DND-41 (cell line): ENCODE measurements around the gene DSCAML1.

Experiments used
- ATAC-seq: fragments of 200-7000 bp; cut with Tn5 transposase; 3 replicates; pipeline ENCODE4 v1.9.1; 2021; ENCODE audit warnings: low read depth; ENCODE audit not compliant: insufficient read depth
- DNase-seq: peaks from one replicate; pipeline ENCODE4 v3.0.0-alpha.2; 2020
- H2AFZ ChIP-seq: 2 replicates; pipeline ENCODE4 v1.6.0; 2012; ENCODE audit warnings: low read depth, low read length
- H3K27ac ChIP-seq: 2 replicates; pipeline ENCODE4 v1.5.1; 2012; ENCODE audit warnings: low read length, inconsistent platforms
- H3K27me3 ChIP-seq: fragments of 200-600 bp; sonication (generic); 2 replicates; pipeline ENCODE4 v1.6.0; 2012; ENCODE audit warnings: low read length, mild to moderate bottlenecking, inconsistent platforms; ENCODE audit not compliant: insufficient read depth, poor library complexity
- H3K36me3 ChIP-seq: 2 replicates; pipeline ENCODE4 v1.5.1; 2012; ENCODE audit warnings: low read length, inconsistent platforms; ENCODE audit not compliant: insufficient read depth
- H3K4me1 ChIP-seq: 2 replicates; pipeline ENCODE4 v1.5.1; 2012; ENCODE audit warnings: mild to moderate bottlenecking, low read length; ENCODE audit not compliant: insufficient read depth
- H3K4me2 ChIP-seq: 2 replicates; pipeline ENCODE4 v1.6.0; 2012; ENCODE audit warnings: mild to moderate bottlenecking, moderate library complexity, low read length, inconsistent platforms; ENCODE audit not compliant: insufficient read depth
- H3K4me3 ChIP-seq, 2 experiments: fragments of 200-600 bp in 1 of 2; shearing (Covaris generic) in 1 of 2; 2 replicates each; pipeline ENCODE4 v1.5.1; 2012 to 2016; ENCODE audit warnings: inconsistent platforms in 2 of 2, low read length in 2 of 2, mild to moderate bottlenecking in 2 of 2, low read depth in 1 of 2, moderate library complexity in 1 of 2
- H3K79me2 ChIP-seq: 2 replicates; pipeline ENCODE4 v1.6.0; 2012; ENCODE audit warnings: low read length, inconsistent platforms; ENCODE audit not compliant: insufficient read depth
- H3K9ac ChIP-seq: 2 replicates; pipeline ENCODE4 v1.6.0; 2012; ENCODE audit warnings: low read depth, mild to moderate bottlenecking, inconsistent platforms, low read length, moderate library complexity
- H3K9me3 ChIP-seq: 2 replicates; pipeline ENCODE4 v1.5.1; 2012; ENCODE audit warnings: low read length, moderate library complexity, mild to moderate bottlenecking, inconsistent platforms; ENCODE audit not compliant: insufficient read depth, severe bottlenecking
- H4K20me1 ChIP-seq: 2 replicates; pipeline ENCODE4 v1.6.0; 2012; ENCODE audit warnings: low read length; ENCODE audit not compliant: insufficient read depth
- CTCF ChIP-seq: IDR thresholded peaks from 2 replicates; pipeline ENCODE4 v1.5.1; 2012; ENCODE audit warnings: borderline replicate concordance, low read length, moderate library complexity, mild to moderate bottlenecking; ENCODE audit not compliant: poor library complexity, severe bottlenecking; ENCODE audit errors: extremely low read depth
- EZH2 ChIP-seq: IDR thresholded peaks from 3 replicates; pipeline ENCODE4 v1.6.1; 2012; ENCODE audit warnings: borderline replicate concordance, low read depth, mild to moderate bottlenecking, moderate library complexity, low read length, inconsistent platforms; ENCODE audit not compliant: severe bottlenecking

DSCAML1 gene

GRCh38 chr11:117444711-117445658, 352.0 kb downstream of the DSCAML1 start:
- H3K4me1 ChIP-seq = no peaks in the 10 kb centered on the region
- no peak overlapping the region for H3K4me3 ChIP-seq
- H3K79me2 ChIP-seq = no peaks in the 10 kb centered on the region
- no peak overlapping the region for H3K4me2 ChIP-seq
- no peak for DNase-seq
- no peak for ATAC-seq
- H3K27me3 ChIP-seq = no peaks in the 10 kb centered on the region
- no peaks in the 10 kb centered on the region for H3K36me3 ChIP-seq
- H3K9ac ChIP-seq = no peak overlapping the region
- H2AFZ ChIP-seq = no peak overlapping the region
- no peaks in the 10 kb centered on the region for H4K20me1 ChIP-seq
- H3K27ac ChIP-seq = no peak overlapping the region
- no peaks in the 10 kb centered on the region for H3K9me3 ChIP-seq
- no peak for TF ChIP-seq CTCF
- no peak for TF ChIP-seq EZH2

DNA sequence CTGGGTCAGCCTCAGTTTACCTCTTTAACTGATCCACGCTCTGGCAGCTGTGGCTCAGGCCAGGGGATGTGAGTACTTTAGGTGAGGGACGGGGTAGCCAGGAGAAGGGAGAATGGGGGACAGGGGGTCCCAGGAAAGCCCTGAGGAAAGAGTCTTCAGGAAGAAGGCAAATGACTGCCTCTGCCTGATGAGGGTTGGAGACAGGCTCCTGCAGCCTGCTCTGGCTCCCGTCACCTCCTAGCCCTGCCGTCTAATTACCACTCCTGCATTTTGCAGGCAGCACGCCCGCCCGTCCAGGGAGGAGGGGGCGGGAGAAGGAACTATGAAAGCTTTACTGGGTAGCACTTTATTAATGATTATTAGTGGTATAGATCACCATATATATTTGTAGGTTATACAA, 352.8 kb downstream of the DSCAML1 start:
- H3K27ac ChIP-seq = no peak overlapping the region
- H3K36me3 ChIP-seq = no peaks in the 10 kb centered on the region
- H3K9me3 ChIP-seq = no peaks in the 10 kb centered on the region
- TF ChIP-seq CTCF (no peak), EZH2 (no peak)
- ATAC-seq (no peak), DNase-seq (no peak)
- H3K27me3 ChIP-seq = no peaks in the 10 kb centered on the region
- H3K4me3 ChIP-seq = no peak overlapping the region
- H2AFZ ChIP-seq = no peak overlapping the region
- no peaks in the 10 kb centered on the region for H3K4me1 ChIP-seq
- H3K9ac ChIP-seq = no peak overlapping the region
- no peaks in the 10 kb centered on the region for H3K79me2 ChIP-seq
- no peaks in the 10 kb centered on the region for H4K20me1 ChIP-seq
- no peak overlapping the region for H3K4me2 ChIP-seq

DNA sequence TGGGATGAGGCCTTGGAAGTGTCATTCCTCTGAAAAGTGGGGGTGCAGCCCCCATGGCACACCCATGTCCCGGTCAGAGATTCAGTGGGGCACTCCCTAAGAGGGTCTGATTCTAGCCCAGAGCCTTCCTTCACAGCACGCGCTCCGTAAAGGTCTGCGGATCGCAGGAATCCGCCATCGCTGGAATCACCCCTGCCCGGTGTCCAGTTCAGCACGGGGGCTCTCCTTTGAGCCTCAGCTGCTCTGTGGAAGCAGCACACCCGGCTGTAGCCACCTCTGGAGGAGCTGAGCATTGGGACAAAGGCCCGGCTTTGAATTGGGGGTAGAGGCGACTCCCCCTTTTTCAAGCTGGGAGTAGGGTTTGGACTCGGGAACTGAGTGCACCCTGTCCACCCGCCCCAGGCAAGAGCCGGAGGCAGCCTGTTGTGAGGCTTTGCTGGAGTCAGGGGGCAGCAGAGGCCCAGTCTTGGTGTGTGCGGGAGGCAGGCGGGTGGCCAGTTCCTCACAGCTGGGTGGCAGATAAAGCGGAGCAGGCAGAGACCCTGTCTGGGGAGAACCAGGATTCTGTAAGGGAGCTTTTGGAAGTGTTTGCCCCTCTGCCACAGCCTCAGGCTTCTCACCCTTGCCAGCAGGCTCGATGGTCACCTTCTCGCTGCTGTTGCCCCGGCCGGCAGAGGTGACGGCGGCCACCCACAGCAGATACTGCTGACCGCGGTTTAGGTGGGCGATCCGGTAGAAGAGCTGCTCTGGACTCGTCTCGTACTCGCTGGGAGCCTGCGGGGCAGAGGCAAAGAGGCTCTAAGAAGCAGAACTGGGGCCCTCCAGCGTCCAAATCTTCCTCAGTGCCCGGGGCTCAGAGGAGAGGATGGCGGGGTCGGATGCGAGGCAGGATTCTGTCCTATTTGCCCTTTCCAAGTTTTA, 353.5 kb downstream of the DSCAML1 start:
- Histone ChIP-seq H3K4me1 (no peaks in the 10 kb centered on the region), H3K36me3 (no peaks in the 10 kb centered on the region), H3K27me3 (no peaks in the 10 kb centered on the region), H3K27ac (no peak overlapping the region), H3K4me2 (no peak overlapping the region), H3K9ac (no peak overlapping the region), H4K20me1 (no peaks in the 10 kb centered on the region), H3K4me3 (no peak overlapping the region), H3K9me3 (no peaks in the 10 kb centered on the region), H3K79me2 (no peaks in the 10 kb centered on the region), H2AFZ (no peak overlapping the region)
- ATAC-seq (no peak), DNase-seq (no peak)
- TF ChIP-seq EZH2 = no peak
- peak; percentile 25 for TF ChIP-seq CTCF
